CD4-positive, alpha-beta T cell treated with Interleukin-2 at 100 ng/mL for 4 hours (primary cell): ENCODE measurements around the gene NUDT2.
"Not testable (repeated sequence)": the region's sequence is repeated elsewhere in the genome, so short reads cannot be mapped to it uniquely, and the experiment has no call there.

Source experiments
- DNase-seq: peaks from one replicate; pipeline ENCODE4 v3.0.0-alpha.2; 2020; ENCODE audit warnings: low spot score

NUDT2 gene

GRCh38 chr9:34335376-34335775, 6.0 kb downstream of the NUDT2 start:
- DNase-seq, result no peak

- no peak for DNase-seq
Measured at GRCh38 chr9:34337403-34337802, 8.0 kb downstream of the NUDT2 start.

DNA sequence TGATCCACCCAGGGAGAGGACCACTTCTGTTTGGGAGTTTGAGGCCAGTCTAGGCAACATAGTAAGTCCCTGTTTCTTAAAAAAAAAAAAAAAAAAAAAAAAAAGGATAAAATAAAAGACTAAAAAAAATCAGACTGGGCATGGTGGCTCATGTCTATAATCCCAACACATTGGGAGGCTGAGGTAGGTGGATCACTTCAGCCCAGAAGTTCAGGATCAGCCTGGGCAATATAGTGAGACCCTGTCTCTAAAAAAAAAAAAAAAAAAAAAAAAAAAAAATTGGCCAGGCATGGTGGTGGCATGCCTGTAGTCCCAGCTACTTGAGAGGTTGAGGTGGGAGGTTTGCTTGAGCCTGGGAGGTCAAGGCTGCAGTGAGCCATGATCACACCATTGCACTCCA, 8.7 kb downstream of the NUDT2 start:
- not testable (repeated sequence) for DNase-seq

DNA sequence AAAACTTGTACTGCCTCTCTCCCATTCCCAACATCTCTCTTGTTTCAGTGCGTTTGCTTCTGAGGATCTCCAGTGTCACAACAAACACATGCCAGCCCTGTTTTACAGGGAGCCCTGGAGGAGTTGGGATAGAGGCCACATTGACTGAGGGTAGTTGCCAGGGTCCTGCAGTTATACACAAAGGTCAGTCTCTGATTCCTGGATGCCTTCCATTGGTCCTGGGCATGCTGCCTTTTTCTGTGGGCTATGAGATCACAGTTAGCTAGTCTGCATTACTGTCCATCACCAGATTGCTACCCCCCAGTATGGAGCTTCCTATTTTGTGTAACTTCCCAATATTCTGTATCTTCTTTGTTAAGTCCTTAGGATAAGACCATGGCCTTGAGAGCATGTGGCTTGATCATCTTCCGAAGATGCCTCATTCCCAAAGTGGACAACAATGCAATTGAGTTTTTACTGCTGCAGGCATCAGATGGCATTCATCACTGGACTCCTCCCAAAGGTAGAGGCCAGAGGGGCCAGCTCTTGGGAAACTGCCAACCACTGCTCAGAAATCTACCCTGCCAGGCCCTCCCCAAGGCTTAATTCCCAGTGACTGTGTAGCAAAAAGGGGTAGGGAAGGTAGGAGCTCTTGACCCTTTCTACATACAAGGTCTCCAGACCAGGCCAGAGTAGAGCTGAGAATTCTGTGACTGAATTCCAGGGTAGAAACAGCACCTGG, 9.5 kb downstream of the NUDT2 start:
- no peak for DNase-seq

DNA sequence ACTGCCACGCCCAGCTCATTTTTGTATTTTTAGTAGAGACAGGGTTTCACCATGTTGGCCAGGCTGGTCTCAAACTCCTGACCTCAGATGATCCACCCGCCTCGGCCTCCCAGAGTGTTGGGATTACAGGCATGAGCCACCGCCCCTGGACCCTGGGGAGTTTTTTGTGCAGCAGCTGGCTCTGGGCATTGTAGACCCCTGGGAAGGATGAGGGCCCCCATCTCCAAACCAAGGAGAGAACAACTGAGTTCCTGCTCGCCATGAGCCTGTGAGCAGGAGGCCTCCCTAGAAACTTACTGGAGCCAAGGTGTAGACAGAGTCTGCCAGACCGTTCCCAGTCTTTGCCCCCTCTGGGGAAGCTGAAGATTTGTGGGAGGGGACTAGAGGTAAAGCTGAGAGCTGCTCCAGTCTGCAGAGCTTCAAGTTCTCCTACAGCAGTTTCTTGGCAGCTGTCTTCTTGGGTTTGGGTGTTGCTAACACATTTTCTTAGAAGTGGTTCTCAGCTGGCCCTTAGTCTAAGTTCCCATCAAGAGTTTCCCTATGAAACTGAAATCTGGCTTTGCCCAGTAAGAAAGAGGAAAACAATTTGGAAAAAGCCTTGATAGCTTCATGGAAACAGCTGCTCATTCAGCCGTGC, 12.4 kb downstream of the NUDT2 start:
- DNase-seq, result no peak

GRCh38 chr9:34343090-34343489, 13.7 kb downstream of the NUDT2 start:
- no peak for DNase-seq

DNA sequence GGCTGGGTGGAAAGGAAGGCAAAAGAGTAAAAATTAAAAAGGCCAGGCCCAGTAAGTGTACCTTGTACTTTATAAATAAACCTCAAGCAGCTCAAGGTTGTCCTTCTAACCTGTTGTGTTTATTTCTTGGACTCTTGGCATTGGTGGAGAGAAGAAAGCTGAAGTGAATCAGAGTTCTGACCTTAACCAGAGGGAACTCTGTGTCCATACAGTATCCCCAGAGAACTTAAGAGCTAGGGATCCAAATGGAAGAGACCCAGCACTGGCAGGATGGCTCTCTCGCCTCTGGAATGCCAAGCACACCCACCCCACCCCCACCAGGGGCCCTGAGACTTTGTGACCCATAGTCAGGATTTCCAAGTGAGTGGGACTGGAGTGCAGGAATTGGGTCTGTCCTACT, 14.2 kb downstream of the NUDT2 start:
- DNase-seq, result no peak

GRCh38 chr9:34346873-34347799, 17.8 kb downstream of the NUDT2 start:
- no peak for DNase-seq

DNA sequence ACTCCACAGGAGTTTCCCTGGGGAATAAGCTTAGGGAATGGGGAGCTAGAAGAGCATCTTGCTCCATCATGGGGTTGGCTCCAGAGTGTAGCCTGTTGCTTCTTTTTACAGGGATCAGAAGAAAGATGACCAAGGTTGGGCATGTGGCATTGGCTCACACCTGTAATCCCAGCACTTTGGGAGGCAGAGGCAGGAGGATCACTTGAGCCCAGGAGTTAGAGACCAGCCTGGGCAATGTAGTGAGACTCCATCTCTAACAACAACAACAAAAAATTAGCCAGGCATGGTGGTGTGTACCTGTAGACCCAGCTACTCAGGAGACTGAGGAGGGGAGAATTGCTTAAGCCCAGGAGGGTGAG, 18.4 kb downstream of the NUDT2 start:
- DNase-seq, result no peak

DNA sequence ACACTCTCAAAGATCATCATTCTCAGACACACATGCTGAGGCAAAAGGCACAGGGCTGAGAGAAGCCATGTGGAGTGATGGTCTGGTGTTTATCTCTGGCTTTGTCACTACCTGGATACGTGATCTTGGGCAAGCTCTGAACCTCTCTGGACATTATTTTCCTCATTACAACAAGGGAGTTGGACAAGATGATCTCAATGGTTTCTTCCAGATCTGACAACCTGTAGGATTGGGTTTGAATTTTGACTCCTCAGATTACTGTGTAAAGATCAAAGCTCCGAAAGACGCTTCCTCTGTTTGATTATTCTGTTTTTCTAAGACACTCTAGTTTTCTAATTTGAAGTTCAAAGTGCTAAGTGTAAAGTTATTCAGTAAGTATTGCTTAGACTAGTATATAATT, 20.0 kb downstream of the NUDT2 start:
- no peak for DNase-seq

GRCh38 chr9:34352122-34352652, 22.8 kb downstream of the NUDT2 start:
- not testable (repeated sequence) for DNase-seq

DNA sequence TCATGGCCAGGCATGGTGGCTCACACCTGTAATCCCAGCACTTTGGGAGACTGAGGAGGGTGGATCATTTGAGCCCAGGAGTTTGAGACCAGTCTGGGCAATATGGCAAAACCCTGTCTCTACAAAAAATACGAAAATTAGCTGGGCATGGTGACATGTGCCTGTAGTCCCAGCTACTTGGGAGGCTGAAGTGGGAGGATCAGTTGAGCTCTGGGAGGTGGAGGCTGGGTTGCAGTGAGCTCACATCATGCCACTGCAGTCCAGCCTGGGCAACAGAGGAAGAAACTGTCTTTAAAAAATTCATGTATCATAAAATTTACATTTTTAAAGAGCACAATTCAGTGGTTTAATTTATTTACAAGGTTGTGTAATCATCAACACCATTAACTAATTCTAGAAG, 23.6 kb downstream of the NUDT2 start:
- DNase-seq, result not testable (repeated sequence)

DNA sequence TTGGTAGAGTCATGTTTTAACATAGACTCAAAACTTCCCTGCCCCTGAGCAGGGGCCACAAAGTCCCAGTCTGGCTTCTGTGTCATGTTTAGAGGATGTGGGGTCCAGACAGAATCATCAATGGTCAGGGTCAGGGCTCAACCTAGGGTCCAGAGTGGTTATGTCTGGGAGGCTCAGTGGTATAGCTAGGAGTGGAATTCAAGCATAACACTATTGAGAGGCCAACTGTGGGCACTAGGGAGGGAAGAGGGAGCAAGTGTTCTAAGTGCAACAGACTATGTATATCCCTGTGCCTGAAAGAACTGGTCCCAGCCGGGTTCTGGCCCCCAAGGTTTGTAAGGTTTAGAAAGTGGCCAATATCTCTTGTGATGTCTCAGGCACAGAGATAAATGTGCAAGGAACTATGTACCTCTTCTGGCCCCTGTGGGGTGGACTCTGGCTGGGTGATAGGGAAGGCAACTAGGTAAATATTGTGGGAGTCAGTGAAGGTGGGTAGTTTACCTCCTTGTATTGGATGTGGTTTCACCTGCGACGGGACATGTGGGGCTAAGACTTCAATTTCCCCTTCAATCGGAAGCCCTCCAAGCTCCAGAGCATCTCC, 33.3 kb downstream of the NUDT2 start:
- DNase-seq, result no peak

DNA sequence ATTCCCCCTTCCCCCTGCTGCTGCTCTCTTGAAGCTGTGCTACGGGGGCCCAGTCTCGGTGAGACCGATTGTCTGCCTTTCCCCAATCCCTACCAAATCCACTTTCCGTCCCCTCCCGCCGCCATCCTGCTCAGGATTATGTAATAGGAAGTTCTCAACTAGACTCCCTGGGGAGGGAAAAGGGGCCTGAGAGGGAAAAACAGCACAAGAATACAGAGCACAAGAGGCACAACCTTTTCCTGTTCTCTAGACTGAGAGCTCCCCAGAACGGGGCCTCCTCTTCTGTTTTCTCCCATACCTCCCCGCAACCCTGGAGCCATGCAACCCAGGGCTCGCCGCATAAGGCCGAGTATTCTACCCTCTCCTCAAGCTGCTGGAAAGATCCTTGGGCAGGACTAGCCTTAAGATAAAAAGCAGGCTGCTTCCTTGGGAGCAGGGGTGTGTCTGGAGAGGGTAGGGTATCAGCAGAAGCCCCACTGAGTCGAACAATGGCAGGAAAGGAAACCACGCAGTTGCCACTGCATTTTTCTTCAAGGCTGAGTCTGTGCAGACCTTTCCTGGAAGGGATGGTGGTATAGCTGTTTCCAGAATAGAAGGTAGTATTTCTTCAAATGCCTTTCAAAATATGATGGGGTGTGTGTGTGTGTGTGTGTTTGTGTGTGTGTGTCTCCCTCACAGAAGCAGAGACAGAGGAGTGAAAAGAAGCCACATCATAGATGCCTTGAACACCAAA, 34.4 kb downstream of the NUDT2 start:
- DNase-seq, result no peak

DNA sequence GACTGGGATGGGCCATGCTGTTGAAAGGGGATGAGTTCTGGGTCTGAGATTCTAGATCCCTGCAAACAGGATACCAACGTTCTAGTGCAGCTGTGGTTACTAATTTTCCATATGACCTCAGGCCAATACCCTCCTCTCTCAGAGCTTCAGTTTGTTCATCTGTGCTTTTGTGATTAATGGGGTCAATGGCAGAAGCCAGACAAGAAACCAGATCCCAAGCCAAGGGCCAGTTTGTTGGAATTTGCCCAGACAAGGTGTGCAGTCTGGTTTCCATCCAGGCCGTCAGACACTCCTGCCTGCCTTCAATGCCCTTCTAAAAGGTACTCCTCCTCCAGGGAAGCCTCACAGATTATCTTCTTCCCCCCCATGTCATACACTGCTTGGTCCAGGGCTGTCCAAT, 35.9 kb downstream of the NUDT2 start:
- DNase-seq, result no peak

- DNase-seq, result no peak
Measured at GRCh38 chr9:34366365-34366764, 37.0 kb downstream of the NUDT2 start.

GRCh38 chr9:34367751-34368410, 38.5 kb downstream of the NUDT2 start:
- DNase-seq, result not testable (repeated sequence)

DNA sequence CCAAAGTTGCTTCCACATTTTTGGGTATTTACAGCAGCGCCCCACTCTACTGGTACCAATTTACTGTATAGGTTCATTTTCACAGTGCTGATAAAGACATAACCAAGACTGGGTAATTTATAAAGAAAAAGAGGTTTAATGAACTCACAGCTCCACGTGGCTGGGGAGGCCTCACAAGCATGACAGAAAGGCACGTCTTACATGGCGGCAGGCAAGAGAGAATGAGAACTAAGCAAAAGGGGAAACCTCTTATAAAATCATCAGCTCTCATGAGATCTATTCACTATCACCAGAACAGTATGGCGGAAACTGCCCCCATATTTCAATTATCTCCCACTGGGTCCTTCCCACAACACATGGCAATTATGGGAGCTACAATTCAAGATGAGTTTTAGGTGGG, 39.4 kb downstream of the NUDT2 start:
- not testable (repeated sequence) for DNase-seq

- no peak for DNase-seq
Measured at GRCh38 chr9:34369636-34370035, 40.3 kb downstream of the NUDT2 start.

- DNase-seq, result no peak
Measured at GRCh38 chr9:34370335-34370969, 41.1 kb downstream of the NUDT2 start.
